ENCODE data around the gene CA14. TPM values are rescaled to one million over a fixed set of nuclear protein-coding genes. Genes with fewer than 3 reads are reported as not detected.

The CA14 gene
- total and polyA plus RNA-seq, 2 of the 4 experiments (the other 2 are of a cell fraction): not detected

DNA sequence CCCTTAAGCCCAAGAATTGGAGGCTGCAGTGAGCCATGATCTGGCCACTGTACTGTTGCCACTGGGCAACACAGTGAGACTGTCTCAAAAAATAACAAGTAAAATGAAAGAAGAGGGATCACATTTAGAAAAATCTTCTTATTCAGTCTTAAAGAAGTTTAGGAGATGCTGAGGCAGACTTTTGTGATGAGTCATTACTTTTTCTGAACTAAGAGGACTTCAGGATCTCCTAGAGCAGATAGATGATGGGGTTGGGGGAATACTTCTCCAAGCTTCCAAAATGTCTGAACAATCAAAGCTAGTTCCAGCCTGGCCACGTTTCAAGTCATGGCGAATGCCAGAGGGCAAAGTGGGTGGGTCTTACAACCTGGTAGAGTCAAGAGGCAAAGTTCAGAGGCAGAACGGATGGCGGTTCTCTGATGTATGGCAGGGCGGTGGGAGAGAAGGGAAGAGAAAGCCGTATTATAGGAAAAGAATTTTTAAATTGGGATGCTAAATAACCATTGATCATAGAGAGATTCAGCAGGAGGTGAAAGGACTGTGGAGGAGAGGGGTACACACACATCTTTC is 22.6 kb downstream of the CA14 start:
- Histone ChIP-seq H3K14ac (replicated peaks; ENCODE audit: low read depth, low read length) (no peak overlapping the region), H4K8ac (ENCODE audit: low read depth in 2 of 2, low read length in 2 of 2) (no peak overlapping the region), H2AK5ac (ENCODE audit: low read depth, low read length) (no peak overlapping the region), H3K23ac (ENCODE audit: low read depth, low read length) (no peak overlapping the region), H3K27me3 (ENCODE audit: control insufficient read depth, insufficient read depth, low read length) (no peaks in the 10 kb centered on the region), H2BK120ac (ENCODE audit: low read depth, low read length) (no peak overlapping the region), H3K27ac (ENCODE audit: insufficient read depth, low read length) (no peak overlapping the region), H2BK5ac (ENCODE audit: low read depth, low read length, poor library complexity, severe bottlenecking) (no peak overlapping the region), H3K9me3 (ENCODE audit: control insufficient read depth, insufficient read depth, low read length) (no peaks in the 10 kb centered on the region), H2BK15ac (ENCODE audit: low read depth, low read length) (no peak overlapping the region), H3K4ac (ENCODE audit: low read depth, low read length) (no peak overlapping the region), H2AFZ (replicated peaks; ENCODE audit: low read length, poor library complexity) (no peak overlapping the region), H3K4me3 (ENCODE audit: insufficient read depth, low read depth, low read length) (no peak overlapping the region), H2AK9ac (replicated peaks; ENCODE audit: low read depth, low read length, poor library complexity) (no peak overlapping the region), H3K36me3 (ENCODE audit: control insufficient read depth, insufficient read depth, low read length) (peaks cover 6% of the 10 kb centered on the region), H4K91ac (ENCODE audit: insufficient read depth, low read depth, low read length) (no peak overlapping the region), H2BK20ac (ENCODE audit: low read depth, low read length) (no peak overlapping the region), H4K20me1 (ENCODE audit: insufficient read depth, low read length) (no peaks in the 10 kb centered on the region), H3K56ac (ENCODE audit: extremely low read depth, insufficient read depth, low read length) (no peak overlapping the region), H3K4me1 (ENCODE audit: control insufficient read depth, insufficient read depth, low read length) (peaks cover 5% of the 10 kb centered on the region), H4K5ac (ENCODE audit: low read depth, low read length) (no peak overlapping the region), H3K9ac (ENCODE audit: low read depth, low read length) (no peak overlapping the region), H3K9me1 (ENCODE audit: insufficient read depth, low read length) (no peaks in the 10 kb centered on the region), H3K79me1 (ENCODE audit: low read depth in 1 of 2, low read length in 2 of 2) (peaks cover 17 to 21% of the 10 kb centered on the region in 2 experiments; a peak in 3 of 4 replicates), H3K4me2 (ENCODE audit: low read depth, low read length) (no peak overlapping the region), H3K18ac (ENCODE audit: low read depth, low read length) (no peak overlapping the region)
- DNase-seq: no peak
- dilution Hi-C loops (cut with HindIII; ENCODE audit: low sequenced_read_pairs, unreplicated experiment): no loop called here
- BruUV-seq (replicated peaks): no TSS peak
- intact Hi-C loops (cut with micrococcal nuclease): loop anchor here (5.0 kb wide), 1 partner anchor 43 kb away; the partner anchor contains the start of gene ANP32E
- TF ChIP-seq MAZ (IDR thresholded peaks at IDR 0.05; ENCODE audit: borderline replicate concordance, low read depth, low read length): no peak
- TF ChIP-seq USF2 (IDR thresholded peaks at IDR 0.05; ENCODE audit: low read depth, low read length): no peak
- no peak for TF ChIP-seq SMC3 (IDR thresholded peaks at IDR 0.05; ENCODE audit: low read depth, low read length)
- TF ChIP-seq CEBPB (IDR thresholded peaks at IDR 0.05; ENCODE audit: low read depth, low read length): no peak
- TF ChIP-seq RCOR1 (IDR thresholded peaks at IDR 0.05; ENCODE audit: insufficient replicate concordance, low read length): no peak
- no peak for TF ChIP-seq BHLHE40 (IDR thresholded peaks at IDR 0.05; ENCODE audit: low read depth, low read length)
- peak; percentile 72 for TF ChIP-seq NFE2L2 (IDR thresholded peaks at IDR 0.05; ENCODE audit: low read depth, low read length)
- TF ChIP-seq POLR2A (IDR thresholded peaks at IDR 0.05; ENCODE audit: low read depth, low read length): no peak
- no peak for TF ChIP-seq RAD21 (IDR thresholded peaks at IDR 0.05; ENCODE audit: low read length)
- TF ChIP-seq MAFK (IDR thresholded peaks at IDR 0.05; ENCODE audit: low read depth, low read length): peak; percentile 78
- TF ChIP-seq MXI1 (IDR thresholded peaks at IDR 0.05; ENCODE audit: borderline replicate concordance, low read depth, low read length): no peak
- CTCF ChIA-PET: interaction anchor here (3.8 kb wide), 1 partner anchor 24 kb away, joined by 31 read pairs; no protein-coding TSS in a partner anchor
- ATAC-seq (ENCODE audit: low read depth): no peak
- whole genome bisulfite sequencing, 2 experiments (ENCODE audit: extremely low coverage in 2 of 2, insufficient read length in 1 of 2): 96% methylated on average over 4 of the region's 6 CpGs; no CpG with 5 or more reads in 1 of the 2 experiments
- in situ Hi-C loops (cut with MboI; ENCODE audit: low sequenced_read_pairs): no loop called here
- POLR2A ChIA-PET (ENCODE audit: unreplicated experiment): no interaction called here
